ENCODE data around the gene P2RY8. TPM values are rescaled to one million over a fixed set of nuclear protein-coding genes. Genes with fewer than 3 reads are reported as not detected.

Gene P2RY8
- total RNA-seq, 1 donor from 2014 or later = 3.1 TPM

DNA sequence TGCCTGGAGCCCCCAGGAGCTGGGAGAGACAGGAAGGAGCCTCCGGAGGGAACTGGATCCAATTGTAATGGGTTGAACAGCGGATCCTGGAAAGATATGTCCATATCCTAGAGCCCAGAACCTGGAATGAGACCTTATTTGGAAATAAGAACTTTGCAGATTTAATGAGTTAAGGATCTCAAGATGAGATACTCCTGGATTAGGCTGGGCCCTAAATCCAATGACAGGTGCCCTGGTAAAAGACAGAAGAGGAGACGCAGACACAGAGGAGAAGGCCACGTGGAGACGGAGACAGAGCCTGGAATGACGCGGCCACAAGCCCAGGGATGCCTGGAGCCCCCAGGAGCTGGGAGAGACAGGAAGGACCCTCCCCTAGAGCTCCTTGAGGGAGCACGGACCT, 34.1 kb downstream of the P2RY8 start:
- TF ChIP-seq, protein P1, sequence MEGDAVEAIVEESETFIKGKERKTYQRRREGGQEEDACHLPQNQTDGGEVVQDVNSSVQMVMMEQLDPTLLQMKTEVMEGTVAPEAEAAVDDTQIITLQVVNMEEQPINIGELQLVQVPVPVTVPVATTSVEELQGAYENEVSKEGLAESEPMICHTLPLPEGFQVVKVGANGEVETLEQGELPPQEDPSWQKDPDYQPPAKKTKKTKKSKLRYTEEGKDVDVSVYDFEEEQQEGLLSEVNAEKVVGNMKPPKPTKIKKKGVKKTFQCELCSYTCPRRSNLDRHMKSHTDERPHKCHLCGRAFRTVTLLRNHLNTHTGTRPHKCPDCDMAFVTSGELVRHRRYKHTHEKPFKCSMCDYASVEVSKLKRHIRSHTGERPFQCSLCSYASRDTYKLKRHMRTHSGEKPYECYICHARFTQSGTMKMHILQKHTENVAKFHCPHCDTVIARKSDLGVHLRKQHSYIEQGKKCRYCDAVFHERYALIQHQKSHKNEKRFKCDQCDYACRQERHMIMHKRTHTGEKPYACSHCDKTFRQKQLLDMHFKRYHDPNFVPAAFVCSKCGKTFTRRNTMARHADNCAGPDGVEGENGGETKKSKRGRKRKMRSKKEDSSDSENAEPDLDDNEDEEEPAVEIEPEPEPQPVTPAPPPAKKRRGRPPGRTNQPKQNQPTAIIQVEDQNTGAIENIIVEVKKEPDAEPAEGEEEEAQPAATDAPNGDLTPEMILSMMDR (IDR thresholded peaks at IDR 0.05) = no peak
- Histone ChIP-seq H3K27ac (no peak overlapping the region), H3K9me3 (no peaks in the 10 kb centered on the region), H3K36me3 (no peaks in the 10 kb centered on the region), H3K4me1 (peaks cover 5% of the 10 kb centered on the region), H3K4me3 (no peak overlapping the region), H3K27me3 (no peaks in the 10 kb centered on the region)
- intact Hi-C loops (cut with DNase I) = no loop called here
- ATAC-seq (no peak), DNase-seq (peak; percentile 25)

DNA sequence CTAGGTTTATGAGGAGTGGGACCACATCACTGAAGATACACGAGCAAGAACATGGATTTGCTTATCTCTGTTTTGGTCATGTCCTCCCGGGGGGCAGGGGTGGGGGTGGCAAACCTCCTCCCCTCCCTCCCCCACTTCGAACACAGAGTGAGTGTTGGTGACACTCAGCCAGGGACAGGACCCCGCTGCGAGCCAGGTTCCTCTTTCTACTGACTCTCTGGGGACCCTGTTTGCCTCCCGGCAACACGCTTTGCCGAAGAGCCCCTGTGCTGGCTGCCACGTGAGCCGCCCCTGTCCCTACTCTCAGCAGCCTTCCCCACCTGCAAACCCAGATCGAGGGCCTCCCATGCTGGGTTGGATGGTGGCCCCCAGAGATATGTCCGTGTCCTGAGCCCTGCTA, 34.7 kb downstream of the P2RY8 start:
- intact Hi-C loops (cut with DNase I) = no loop called here
- Histone ChIP-seq H3K9me3 (no peaks in the 10 kb centered on the region), H3K27ac (no peak overlapping the region), H3K36me3 (no peaks in the 10 kb centered on the region), H3K27me3 (no peaks in the 10 kb centered on the region), H3K4me3 (no peak overlapping the region), H3K4me1 (peaks cover 5% of the 10 kb centered on the region)
- DNase-seq (peak; percentile 40), ATAC-seq (no peak)
- TF ChIP-seq, protein P1 (IDR thresholded peaks at IDR 0.05) = no peak

DNA sequence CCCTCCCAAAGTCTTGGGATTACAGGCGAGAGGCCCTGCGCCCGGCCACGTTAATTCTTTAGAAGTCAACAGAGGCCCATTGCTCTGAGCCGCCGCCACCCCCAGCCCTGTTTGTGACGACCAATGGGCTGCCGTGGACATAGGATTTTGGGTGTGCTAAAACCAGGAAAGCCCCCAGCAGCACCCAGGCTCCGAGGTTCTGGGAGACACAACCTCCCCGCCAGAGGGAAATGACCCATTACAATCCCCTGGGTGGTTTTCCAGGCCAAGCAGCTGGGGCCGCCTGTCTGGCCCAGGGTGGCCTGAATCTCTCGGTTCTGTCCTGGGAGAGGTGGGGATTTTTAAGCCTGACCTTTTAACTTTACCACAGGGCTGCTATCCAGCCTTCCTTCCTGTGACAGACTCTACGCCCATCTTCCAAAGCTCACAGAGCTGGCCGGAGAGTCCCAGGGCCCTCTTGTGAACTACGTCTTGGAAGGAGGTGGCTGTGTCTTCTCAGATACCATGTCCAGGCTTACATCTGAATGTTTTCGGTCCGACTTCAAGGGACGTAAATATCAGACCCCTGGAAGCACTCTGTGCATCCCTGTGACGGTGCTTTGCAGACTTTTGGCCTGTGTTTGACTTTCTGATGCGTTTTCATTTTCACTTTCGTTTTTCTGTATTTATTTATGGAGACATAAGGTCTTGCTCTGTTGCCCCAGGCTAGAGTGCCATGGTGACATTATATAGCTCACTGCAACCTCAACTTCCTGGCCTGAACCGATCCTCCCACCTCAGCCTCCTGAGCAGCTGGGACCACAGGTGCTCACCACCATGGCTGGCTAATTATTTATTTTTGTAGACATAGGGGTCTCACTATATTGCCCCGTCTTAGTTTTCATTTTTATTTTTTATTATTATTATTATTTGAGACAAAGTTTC, 36.0 kb downstream of the P2RY8 start:
- H3K27me3 ChIP-seq = no peaks in the 10 kb centered on the region
- TF ChIP-seq, protein P1 (IDR thresholded peaks at IDR 0.05) = no peak
- H3K9me3 ChIP-seq = no peaks in the 10 kb centered on the region
- H3K4me1 ChIP-seq = peaks cover 5% of the 10 kb centered on the region
- H3K36me3 ChIP-seq = no peaks in the 10 kb centered on the region
- ATAC-seq (no peak), DNase-seq (peak; percentile 48)
- H3K27ac ChIP-seq = peak overlapping the region; percentile 73
- intact Hi-C loops (cut with DNase I) = no loop called here
- peak overlapping the region; percentile 10 for H3K4me3 ChIP-seq

DNA sequence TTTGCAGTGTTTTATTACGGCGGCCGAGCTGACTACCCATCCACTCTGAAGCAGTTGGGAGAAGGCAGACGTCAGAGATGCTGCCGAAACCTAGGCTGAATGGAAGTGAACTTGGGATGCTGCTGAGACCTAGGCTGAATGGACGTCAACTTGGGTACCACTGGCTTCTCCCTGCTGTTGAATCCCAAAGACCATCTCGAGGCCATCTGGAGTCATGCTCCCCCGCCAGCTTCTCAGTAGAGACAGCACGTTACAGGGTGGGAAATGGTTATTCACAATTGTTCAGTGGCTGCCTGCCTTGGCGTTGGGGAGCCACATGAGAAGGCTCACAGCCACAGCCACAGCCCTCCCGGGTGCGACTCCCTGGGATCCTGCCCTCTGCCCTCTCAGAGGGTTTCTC, 40.9 kb downstream of the P2RY8 start:
- no peaks in the 10 kb centered on the region for H3K36me3 ChIP-seq
- TF ChIP-seq, protein P1 (IDR thresholded peaks at IDR 0.05) = no peak
- DNase-seq (peak; percentile 36), ATAC-seq (no peak)
- H3K4me3 ChIP-seq = no peak overlapping the region
- H3K27me3 ChIP-seq = no peaks in the 10 kb centered on the region
- H3K4me1 ChIP-seq = no peaks in the 10 kb centered on the region
- no peaks in the 10 kb centered on the region for H3K9me3 ChIP-seq
- H3K27ac ChIP-seq = no peak overlapping the region
- intact Hi-C loops (cut with DNase I) = no loop called here

DNA sequence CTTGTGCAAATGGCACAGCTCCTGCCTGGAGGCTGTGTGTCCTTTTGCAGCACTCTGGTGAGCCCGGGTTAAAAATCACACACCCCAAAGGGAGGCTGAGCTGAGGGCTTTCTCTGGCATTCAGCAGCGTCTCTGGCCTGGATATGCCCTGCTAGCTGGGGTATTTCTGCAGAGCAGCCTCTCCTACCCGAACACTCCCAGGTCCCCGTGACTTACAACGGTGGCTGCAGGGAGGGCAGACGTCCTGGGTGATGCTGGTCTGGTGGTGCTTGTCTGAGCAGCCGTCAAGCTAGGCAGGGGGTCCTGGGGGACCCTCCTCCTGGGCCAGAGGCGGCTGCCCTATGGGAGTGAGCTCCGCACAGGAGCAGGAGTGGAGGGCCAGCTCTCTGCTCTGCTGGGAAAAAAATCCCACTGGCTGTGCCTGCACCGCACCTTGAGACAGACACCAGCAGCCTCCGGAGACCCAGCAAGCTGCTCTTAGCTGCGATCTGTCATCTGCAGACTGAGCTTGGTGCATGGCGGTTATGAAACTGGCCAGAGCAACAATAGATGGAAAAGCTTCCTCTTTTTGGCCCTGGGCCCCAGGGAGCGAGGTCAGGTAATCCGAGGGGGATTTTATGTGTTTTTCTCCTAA, 43.0 kb downstream of the P2RY8 start:
- H3K4me1 ChIP-seq = no peaks in the 10 kb centered on the region
- ATAC-seq (peak; percentile 73), DNase-seq (peak; percentile 50)
- H3K27me3 ChIP-seq = no peaks in the 10 kb centered on the region
- TF ChIP-seq, protein P1 (IDR thresholded peaks at IDR 0.05) = no peak
- H3K9me3 ChIP-seq = no peaks in the 10 kb centered on the region
- H3K27ac ChIP-seq = no peak overlapping the region
- no peaks in the 10 kb centered on the region for H3K36me3 ChIP-seq
- intact Hi-C loops (cut with DNase I) = no loop called here
- H3K4me3 ChIP-seq = no peak overlapping the region

Measured in upper lobe of right lung (tissue), 1 donor.